A549 treated with CpdA at 1 μM for 4 hours (cell line): Measurements from ENCODE around the gene ANKRD65. TPM values are rescaled to one million over a fixed set of nuclear protein-coding genes. Genes with fewer than 3 reads are reported as not detected.

Experiments used
- total RNA-seq: library from RNA; stranded (reverse); fragments of 200-300 nt; extraction: Qiagen RNA extraction; gene quantifications from 5 replicates; pipeline ENCODE4 v1.2.3, GENCODE V29; 2022; ENCODE audit warnings: low read depth

Gene ANKRD65
- total RNA-seq = 0.08 to 0.10 TPM (median 0.09 TPM) in 3 of 5 replicates, not detected in the others

DNA sequence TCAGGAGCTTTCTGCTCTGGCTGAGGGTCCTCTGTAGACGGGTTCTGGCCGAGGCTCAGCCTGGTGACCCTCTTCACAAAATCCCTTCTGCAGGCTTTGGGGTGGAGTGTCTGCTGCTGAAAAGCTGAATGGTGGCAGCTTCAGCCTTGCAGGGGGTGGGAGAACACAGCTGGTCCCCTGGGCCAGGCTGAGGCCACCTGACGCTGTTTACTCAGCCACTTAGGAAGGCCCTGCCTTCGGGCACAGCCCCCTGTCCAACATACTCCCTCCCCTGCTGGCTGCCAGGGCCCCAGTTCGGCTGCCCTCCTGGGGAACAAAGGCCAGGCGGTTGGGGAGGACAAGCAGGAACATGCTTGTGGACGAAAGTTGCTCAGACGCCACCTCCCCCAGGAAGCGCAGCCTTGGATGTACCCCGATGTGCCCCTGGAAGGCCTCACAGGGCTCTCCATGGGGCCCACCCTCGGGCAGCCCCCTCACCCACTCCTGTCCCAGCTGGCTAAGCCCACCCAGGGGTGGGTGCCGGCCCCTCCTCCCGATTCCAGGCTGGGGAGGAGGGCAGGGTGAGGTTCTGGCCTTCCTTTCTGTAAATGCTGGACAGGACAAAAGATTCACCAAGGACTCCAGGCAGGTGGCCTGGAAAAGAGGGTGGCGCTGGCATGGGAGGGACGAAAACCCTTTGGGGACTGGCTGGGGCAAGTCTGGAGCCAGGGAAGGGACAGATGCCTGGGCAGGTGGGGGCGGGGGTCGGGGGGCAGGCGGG lies at the start of gene ANKRD65:
Gene ANKRD65, minus strand, starts transcription at position 130 of the 760 bp plus-strand sequence. CDS start 271 bp downstream, outside the sequence.

GRCh38 chr1:1449099-1449739 lies 28.1 kb upstream of the ANKRD65 start, which contains the start of gene ATAD3C:
TSS of gene ATAD3C (plus strand) at chr1:1449689. CDS start at chr1:1450684, 995 bp downstream.

GRCh38 chr1:1435106-1435903 lies 14.2 kb upstream of the ANKRD65 start, which contains the start of gene VWA1:
TSS of gene VWA1 (plus strand) at chr1:1435690. CDS start at chr1:1435749, 59 bp downstream.

GRCh38 chr1:1406821-1407635 lies 14.0 kb downstream of the ANKRD65 start, which contains the start of gene MRPL20:
TSS of gene MRPL20 (minus strand) at chr1:1407293. CDS start at chr1:1407217, 76 bp downstream.

DNA sequence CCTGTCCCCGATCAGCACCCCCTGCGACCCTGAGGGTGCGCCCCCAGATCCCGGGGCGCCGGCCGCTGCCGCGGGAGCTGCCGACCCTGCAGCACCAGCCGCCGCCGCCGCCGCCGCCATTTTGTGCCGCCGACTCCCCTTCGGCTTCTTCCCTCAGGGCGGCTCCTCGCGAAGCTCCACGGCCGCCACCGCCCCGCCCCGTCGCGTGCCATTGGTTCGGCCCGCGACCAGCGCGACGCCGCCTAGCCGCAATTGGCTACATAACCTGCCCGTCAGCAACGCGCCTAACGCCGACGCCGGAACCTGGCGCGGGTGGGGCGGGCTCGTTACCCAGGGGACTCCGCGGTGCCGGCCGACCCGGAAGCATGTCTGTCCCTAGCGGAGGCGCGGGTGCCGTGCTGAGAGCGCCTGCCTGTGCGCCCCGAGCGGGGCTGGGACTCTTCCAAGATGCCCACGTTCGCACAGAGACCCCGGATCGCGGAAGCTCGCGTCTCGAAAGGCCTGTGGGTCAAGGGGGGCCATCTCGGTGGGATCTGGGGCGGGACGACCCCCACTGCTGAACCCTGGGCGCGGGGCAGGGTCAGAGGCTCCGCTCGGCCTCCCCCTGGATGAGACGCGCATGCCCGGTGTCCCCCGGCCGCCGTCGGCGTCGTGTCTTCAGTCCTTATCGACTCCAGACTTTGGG lies 21.7 kb downstream of the ANKRD65 start, which contains the start of gene CCNL2:
Gene CCNL2, minus strand, starts transcription at position 149 of the 685 bp plus-strand sequence. Its CDS starts 29 bp downstream, at position 120.

DNA sequence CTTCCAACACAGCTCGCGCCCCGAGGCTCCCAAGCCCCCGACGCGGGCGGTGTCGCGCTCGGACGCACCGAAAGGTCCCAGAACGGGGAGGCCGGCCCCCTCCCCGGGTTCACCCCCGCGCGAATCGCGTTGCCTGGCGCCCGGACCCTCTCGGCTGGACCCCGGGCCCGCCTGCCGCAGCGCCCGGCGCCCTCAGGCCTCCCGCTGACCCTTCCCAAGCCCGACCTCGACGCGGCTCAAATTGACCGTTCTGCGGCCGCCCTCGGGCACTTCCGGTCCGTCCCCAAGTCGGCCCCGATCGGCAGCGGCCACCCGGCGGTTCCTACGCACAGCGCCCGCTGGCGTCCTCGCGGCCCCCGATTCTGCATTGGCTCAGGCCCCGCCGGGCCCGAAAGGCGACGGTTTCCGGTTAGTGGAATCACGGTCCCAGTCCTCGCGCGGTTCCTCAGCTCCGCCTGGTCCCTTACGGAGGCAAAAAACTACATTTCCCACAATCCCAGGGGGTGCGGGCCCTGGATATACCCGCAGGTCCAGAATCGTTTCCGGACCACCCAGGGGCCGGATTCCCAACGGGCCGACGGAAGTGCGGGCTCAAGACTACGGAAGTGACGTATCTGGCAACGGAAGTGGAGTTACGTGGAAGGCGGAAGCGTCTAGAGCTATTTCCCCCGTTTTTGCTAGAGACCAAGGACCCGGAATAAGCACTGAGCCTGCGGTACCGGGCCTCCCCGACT lies 46.0 kb downstream of the ANKRD65 start, which contains the start of gene AURKAIP1:
Gene AURKAIP1, minus strand, starts transcription at position 279 of the 734 bp plus-strand sequence. CDS start 451 bp downstream, outside the sequence.

Other genes starting within 250 kb of the ANKRD65 start
- gene TTLL10, start 247.4 kb downstream of the ANKRD65 start, total RNA-seq = not detected in 5 replicates
- 0.08 TPM in 1 of 5 replicates, not detected in the others for gene TNFRSF18, start 214.7 kb downstream of the ANKRD65 start, total RNA-seq
- 0.07 to 0.23 TPM (median 0.13 TPM) in 4 of 5 replicates, not detected in the other for gene TNFRSF4, start 207.1 kb downstream of the ANKRD65 start, total RNA-seq
- gene SDF4, start 189.3 kb downstream of the ANKRD65 start, total RNA-seq = 104 to 136 TPM (median 131 TPM) in 5 replicates
- gene B3GALT6, start 189.0 kb downstream of the ANKRD65 start, total RNA-seq = 11.3 to 21.5 TPM (median 20.4 TPM) in 5 replicates
- 0.69 to 1.9 TPM (median 1.4 TPM) in 5 replicates for gene C1QTNF12, start 174.6 kb downstream of the ANKRD65 start, total RNA-seq
- gene UBE2J2, start 147.4 kb downstream of the ANKRD65 start, total RNA-seq = 30.6 to 52.7 TPM (median 46.6 TPM) in 5 replicates
- 0.58 to 1.3 TPM (median 1.2 TPM) in 5 replicates for gene SCNN1D, start 140.8 kb downstream of the ANKRD65 start, total RNA-seq
- gene ACAP3, start 113.3 kb downstream of the ANKRD65 start, total RNA-seq = 11.4 to 20.0 TPM (median 18.2 TPM) in 5 replicates
- 16.2 to 28.0 TPM (median 24.4 TPM) in 5 replicates for gene PUSL1, start 112.7 kb downstream of the ANKRD65 start, total RNA-seq
- gene INTS11, start 96.6 kb downstream of the ANKRD65 start, total RNA-seq = 46.9 to 61.0 TPM (median 57.9 TPM) in 5 replicates
- 14.1 to 21.7 TPM (median 20.3 TPM) in 5 replicates for gene CPTP, start 96.5 kb downstream of the ANKRD65 start, total RNA-seq
- 0.04 to 0.28 TPM (median 0.10 TPM) in 5 replicates for gene TAS1R3, start 90.0 kb downstream of the ANKRD65 start, total RNA-seq
- 51.2 to 89.9 TPM (median 81.5 TPM) in 5 replicates for gene DVL1, start 71.9 kb downstream of the ANKRD65 start, total RNA-seq
- 0.09 to 0.65 TPM (median 0.29 TPM) in 5 replicates for gene MXRA8, start 62.7 kb downstream of the ANKRD65 start, total RNA-seq
- 107 to 183 TPM (median 168 TPM) in 5 replicates for gene AURKAIP1, start 46.1 kb downstream of the ANKRD65 start, total RNA-seq
- gene CCNL2, start 21.9 kb downstream of the ANKRD65 start, total RNA-seq = 47.3 to 61.0 TPM (median 48.3 TPM) in 5 replicates
- 128 to 152 TPM (median 135 TPM) in 5 replicates for gene MRPL20, start 14.0 kb downstream of the ANKRD65 start, total RNA-seq
- 4.8 to 15.8 TPM (median 14.9 TPM) in 5 replicates for gene VWA1, start 14.4 kb upstream of the ANKRD65 start, total RNA-seq
- gene ATAD3C, start 28.4 kb upstream of the ANKRD65 start, total RNA-seq = not detected in 5 replicates
- 1.5 to 3.4 TPM (median 3.0 TPM) in 5 replicates for gene ATAD3B, start 50.5 kb upstream of the ANKRD65 start, total RNA-seq
- gene ATAD3A, start 90.9 kb upstream of the ANKRD65 start, total RNA-seq = 32.6 to 40.2 TPM (median 37.8 TPM) in 5 replicates
- gene TMEM240, start 119.3 kb upstream of the ANKRD65 start, total RNA-seq = 0.18 to 0.92 TPM (median 0.66 TPM) in 5 replicates
- gene SSU72, start 153.6 kb upstream of the ANKRD65 start, total RNA-seq = 88.5 to 113 TPM (median 109 TPM) in 5 replicates
- 4.7 to 8.5 TPM (median 8.1 TPM) in 5 replicates for gene FNDC10, start 178.9 kb upstream of the ANKRD65 start, total RNA-seq
- gene MIB2, start 194.2 kb upstream of the ANKRD65 start, total RNA-seq = 10.8 to 20.0 TPM (median 18.9 TPM) in 5 replicates
- 0.62 to 1.1 TPM (median 1.0 TPM) in 4 of 5 replicates, not detected in the other for gene MMP23B, start 210.9 kb upstream of the ANKRD65 start, total RNA-seq
- gene CDK11B, start 237.7 kb upstream of the ANKRD65 start, total RNA-seq = 25.2 to 27.7 TPM (median 26.6 TPM) in 5 replicates